HG03095 (cell line): Measurements from ENCODE around the gene ZC2HC1C.
"Not testable (repeated sequence)": the region's sequence is repeated elsewhere in the genome, so short reads cannot be mapped to it uniquely, and the experiment has no call there.

Source experiments
- ATAC-seq: cut with Tn5 transposase; IDR thresholded peaks from one replicate; pipeline ENCODE4 v1.9.1; 2021; ENCODE audit warnings: moderate library complexity; ENCODE audit not compliant: unreplicated experiment

ZC2HC1C gene

GRCh38 chr14:75053396-75054291 lies 15.8 kb upstream of the ZC2HC1C start:
- no peak for ATAC-seq

- ATAC-seq, result no peak
Observed at GRCh38 chr14:75054421-75054820, 15.0 kb upstream of the ZC2HC1C start.

- ATAC-seq, result no peak
Observed at GRCh38 chr14:75059642-75060041, 9.8 kb upstream of the ZC2HC1C start.

GRCh38 chr14:75060420-75060819 lies 9.0 kb upstream of the ZC2HC1C start:
- ATAC-seq, result no peak

- no peak for ATAC-seq
Observed at GRCh38 chr14:75063013-75063412, 6.4 kb upstream of the ZC2HC1C start.

GRCh38 chr14:75063491-75064204 lies 5.8 kb upstream of the ZC2HC1C start, which contains the start of gene ACYP1:
Gene ACYP1, minus strand, starts transcription at chr14:75064024. Its CDS starts 471 bp downstream, at chr14:75063553.
- peak; percentile 92 for ATAC-seq

DNA sequence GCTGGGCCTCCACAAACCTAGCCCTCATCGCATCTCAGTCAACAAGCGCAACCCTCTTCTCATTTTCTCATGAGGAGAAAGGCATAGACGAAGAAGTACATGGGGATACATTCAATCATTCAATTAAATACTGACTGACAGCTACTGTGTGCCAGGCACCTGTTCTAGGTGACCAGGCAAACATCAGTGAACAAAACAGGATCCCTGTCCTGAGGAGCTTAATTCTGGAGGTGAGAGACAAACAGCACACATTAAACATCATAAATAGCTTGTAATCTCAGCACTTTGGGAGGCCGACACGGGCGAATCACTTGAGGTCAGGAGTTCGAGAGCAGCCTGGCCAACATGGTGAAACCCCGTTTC lies 5.3 kb upstream of the ZC2HC1C start:
- no peak for ATAC-seq

GRCh38 chr14:75066691-75067090 lies 2.8 kb upstream of the ZC2HC1C start:
- no peak for ATAC-seq

- ATAC-seq, result no peak
Observed at GRCh38 chr14:75067212-75067611, 2.2 kb upstream of the ZC2HC1C start.

DNA sequence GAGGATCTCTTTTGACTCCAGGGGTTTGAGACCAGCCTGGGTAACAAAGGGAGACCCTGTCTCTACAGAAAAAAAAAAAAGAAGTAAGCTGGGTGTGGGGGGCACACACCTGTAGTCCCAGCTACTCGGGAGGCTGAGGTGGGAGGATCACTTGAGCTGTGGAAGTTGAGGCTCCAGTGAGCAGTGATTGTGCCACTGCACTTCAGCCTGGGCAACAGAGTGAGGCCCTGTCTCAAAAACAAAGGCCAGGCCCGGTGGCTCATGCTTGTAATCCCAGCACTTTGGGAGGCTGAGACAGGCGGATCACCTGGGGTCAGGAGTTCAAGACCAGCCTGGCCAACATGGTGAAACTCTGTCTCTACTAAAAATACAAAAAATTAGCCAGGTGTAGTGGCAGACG lies 1.7 kb upstream of the ZC2HC1C start:
- ATAC-seq, result not testable (repeated sequence)

GRCh38 chr14:75068294-75069120 lies 934 bp upstream of the ZC2HC1C start:
- ATAC-seq, result no peak

DNA sequence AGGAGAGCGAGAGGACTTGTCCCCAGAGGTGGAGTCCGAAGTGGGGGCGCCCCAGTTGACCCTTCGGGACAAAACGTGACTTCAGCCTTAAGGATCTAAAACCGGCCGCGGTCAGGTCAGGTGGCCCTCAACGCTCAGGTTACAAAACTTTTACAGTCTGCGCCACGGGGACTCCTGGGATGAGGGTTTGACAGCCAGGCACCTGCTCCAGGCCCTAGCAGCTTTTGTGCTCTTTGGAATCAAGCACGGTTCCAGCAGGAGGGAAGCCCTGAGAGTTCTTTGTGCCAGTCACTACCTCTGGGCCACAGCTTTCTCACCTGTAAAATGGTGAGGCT lies 337 bp downstream of the ZC2HC1C start:
- ATAC-seq, result no peak

DNA sequence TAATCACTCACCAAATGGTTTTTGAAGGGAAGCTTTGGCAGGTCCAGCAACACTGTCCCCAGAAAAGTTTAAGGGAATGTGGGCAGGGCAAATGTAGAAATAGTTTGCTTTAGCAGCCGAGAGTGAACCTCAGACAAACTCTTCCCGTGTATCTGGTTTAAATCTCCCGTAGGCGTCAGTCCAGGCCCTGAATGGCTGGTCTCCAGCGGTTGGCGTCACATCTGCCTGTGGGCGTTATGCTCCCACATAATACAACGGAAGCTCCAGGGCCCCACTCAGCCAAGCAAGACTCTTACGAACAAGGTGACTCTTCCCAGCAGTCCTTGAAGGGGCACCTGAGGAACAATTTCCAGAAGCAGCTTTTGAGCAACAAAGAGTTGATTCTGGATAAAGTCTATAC lies 942 bp downstream of the ZC2HC1C start:
- ATAC-seq, result no peak

GRCh38 chr14:75077794-75078193 lies 8.4 kb downstream of the ZC2HC1C start:
- ATAC-seq, result no peak

DNA sequence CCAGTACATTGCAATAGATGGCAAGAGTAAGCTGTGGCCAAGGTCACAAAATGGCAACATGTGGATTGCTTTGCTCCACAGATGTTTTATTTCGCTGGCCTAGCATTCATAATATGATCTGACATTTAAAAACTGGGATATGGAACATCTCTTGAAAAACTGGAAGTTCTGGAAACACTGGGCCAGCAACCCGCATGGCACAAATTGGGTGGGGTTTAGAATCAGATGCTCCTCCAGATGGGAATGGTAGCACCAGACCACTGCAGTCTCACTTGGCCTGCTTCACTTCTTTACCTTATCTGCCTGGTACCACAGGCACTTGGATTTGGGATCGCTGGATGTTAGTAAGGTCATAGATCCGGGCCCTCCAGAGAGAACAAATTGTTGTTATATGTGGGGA lies 10.1 kb downstream of the ZC2HC1C start:
- no peak for ATAC-seq

DNA sequence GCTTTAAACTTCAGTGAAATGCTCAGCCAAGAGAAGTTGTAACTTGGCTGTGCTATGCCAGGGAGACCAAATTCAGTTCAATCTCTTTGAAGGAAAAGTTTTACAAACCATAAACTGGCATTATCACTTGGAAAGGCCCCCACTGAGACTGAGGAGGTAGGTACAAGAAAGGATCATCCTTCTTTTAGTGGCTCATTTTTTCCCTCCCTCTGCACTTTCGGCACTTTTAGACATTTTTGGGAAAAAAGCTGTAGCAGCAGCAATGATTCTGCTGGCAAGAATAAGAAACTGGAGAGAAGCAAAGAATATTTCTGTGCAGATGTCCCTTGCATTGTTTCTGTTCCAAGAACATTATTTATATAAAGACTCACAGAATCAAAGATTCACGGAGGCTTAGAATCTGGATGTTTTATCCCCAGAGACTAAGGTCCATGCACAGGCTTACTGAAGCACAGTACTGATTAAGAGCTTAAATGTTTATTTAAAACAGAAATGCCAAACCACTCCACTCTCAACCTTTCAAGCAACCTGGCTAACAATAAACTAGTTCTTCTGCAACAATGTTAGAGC lies 12.3 kb downstream of the ZC2HC1C start:
- ATAC-seq, result no peak

DNA sequence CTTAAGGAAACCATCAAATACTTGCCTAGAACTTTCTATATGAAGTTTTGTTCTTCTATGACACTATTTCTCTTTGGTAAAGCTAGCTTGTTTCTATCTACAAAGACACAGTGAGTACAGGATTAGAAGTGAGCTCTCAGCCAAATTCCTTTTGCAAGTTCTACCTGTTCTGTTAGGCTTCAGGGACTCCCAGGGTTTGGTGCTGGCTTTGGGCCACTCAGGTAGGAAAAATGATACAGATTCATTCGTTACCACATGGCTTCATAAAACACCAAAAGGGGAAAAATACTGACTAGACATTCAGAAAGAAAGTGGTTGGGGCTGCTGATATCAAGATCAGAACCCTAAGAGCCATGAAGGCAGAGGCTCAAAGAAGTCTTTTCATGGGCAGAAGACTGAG lies 13.8 kb downstream of the ZC2HC1C start:
- ATAC-seq, result no peak

GRCh38 chr14:75084513-75084912 lies 15.1 kb downstream of the ZC2HC1C start:
- ATAC-seq, result no peak

DNA sequence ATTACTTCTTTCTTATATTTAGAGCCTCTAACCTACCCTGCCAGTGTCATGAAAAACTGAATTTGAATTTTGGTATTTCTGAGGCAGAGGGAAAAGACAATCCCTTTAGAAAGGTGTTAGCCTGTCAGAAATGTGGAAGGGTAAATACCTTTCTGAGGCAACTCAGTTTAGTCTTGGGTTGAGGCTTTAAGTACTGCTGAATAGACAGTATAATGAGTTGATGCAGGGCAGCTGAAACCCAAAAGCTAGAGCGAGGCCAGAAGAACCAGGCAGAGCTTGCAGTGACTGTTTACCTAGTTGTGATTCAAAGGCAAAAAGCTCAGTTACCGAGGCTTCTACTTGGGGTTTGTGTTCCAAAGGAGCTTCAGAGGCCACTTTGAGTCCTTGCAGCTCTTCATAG lies 18.7 kb downstream of the ZC2HC1C start:
- no peak for ATAC-seq

GRCh38 chr14:75088566-75089373 lies 19.3 kb downstream of the ZC2HC1C start:
- no peak for ATAC-seq
